ENCODE results near the gene AKAP13.
"Not testable (repeated sequence)": the region's sequence is repeated elsewhere in the genome, so short reads cannot be mapped to it uniquely, and the experiment has no call there.

Gene AKAP13

GRCh38 chr15:85639752-85640381 is 259.5 kb downstream of the AKAP13 start:
- DNase-seq: no peak

DNA sequence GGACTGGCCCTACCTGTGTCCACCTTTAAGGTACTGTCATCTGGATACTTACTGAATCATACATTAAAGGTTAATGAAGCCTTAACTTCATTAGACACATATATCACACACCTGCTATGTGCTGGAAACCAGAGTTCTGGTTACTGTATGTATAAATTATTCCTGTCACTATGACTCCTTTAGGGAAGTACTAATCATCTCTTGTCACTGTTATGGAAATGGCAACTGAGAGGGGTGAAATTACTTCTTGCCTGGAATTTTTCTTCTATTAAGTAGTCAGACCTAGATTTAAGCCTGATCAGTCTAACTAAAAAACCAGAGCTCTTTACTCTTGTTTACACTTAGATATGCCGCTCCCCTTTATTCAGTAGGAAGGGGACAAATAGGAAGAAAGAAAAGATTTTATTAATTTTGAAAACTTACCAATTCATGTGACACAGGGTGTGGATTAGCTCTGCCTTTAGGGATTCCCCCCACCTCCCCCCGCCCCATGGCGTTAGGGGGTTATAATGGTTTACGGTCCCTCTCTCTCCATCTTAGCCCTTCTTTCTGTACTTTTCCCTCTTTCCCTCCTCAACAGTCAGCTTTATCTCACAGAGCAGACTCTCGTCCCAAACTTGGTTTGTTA is 261.8 kb downstream of the AKAP13 start:
- no peak for DNase-seq

GRCh38 chr15:85642693-85643066 is 262.3 kb downstream of the AKAP13 start:
- no peak for DNase-seq

DNA sequence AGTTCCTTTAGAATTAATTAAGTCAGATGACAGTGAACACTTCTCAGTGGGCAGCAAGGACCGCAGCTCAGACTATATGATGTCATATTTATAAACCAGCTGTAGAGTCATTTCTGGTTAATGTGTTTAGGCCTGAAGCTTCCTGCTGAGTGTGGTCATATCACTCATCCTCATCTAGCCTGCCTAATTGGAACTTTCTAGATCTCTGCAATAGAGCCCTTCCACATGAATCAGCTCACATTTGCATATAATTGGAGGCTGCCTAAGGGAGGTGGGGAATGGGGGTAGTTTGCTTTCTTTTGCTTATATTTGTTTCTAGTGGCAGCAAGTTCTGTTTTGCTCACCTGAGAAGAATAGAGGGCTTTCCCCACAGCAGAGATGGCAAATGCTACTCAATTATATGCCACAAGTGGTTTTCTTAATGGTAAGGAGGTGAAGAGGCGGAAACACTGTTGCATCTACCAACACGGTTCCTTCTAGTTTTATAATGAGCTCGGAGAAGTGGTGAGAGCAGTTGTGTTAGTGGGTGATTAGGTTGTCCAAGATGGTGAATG is 266.2 kb downstream of the AKAP13 start:
- no peak for DNase-seq

DNA sequence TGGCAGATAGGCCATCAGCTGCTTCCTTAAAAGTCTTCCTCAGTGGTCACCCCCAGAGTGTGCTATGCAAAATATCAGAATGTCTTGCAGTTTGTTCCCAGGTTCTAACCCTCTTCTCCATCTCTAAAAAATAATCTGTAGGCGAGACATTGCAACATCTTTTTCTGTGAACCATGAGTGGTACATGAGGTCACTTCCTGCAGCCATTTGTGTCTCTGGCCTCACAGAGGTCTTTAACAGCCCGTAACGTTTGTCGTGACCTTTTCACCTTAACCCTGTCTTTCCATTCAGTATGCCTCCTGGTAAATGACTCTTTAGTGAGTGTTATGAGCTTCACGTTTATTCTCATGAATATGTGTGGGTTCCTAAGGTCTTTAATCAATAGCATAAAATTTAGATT is 269.0 kb downstream of the AKAP13 start:
- DNase-seq: no peak

DNA sequence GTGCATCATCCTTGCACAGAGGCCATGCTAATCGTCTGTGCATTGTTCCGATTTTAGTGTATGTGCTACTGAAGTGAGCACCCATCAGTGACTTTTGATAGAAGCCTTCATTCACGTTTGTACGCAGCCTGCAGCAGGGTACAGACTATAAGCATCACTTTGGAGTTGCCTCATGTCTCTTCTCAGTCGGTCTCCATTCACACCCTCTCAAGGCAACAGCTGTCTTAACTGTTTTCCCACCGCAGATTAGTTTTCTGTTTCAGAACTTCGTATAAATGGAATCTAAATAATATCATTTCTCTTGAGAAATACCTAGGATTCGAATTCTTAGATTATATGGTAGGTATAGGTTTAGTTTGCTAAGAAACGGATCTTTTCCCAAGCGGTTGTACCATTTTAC is 271.1 kb downstream of the AKAP13 start:
- DNase-seq: no peak

GRCh38 chr15:85652457-85652856 is 272.1 kb downstream of the AKAP13 start:
- DNase-seq: no peak

- DNase-seq: no peak
These were observed 276.7 kb downstream of the AKAP13 start for GRCh38 chr15:85657132-85657531.

- no peak for DNase-seq
These were observed 278.4 kb downstream of the AKAP13 start for GRCh38 chr15:85658816-85659215.

DNA sequence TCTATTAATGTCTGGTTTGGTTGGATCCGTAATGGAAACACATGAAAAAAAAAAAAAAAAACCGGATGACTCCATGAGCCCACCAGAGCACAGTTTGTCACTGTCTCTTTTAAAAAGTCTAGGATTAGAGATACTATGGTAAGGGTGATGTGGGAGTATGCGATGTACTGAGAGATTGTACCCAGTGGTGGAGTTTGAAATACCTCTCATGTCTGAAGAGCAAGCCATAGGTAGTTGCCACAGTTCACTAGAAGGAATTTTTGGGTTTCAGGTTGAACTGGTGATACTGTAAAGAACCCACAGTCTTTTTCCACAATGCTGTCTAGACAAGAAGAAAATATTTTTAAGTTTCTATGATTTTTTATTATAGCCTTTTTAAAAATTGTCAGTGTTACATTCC is 281.5 kb downstream of the AKAP13 start:
- DNase-seq: no peak

GRCh38 chr15:85665677-85666076 is 285.3 kb downstream of the AKAP13 start:
- DNase-seq: not testable (repeated sequence)

DNA sequence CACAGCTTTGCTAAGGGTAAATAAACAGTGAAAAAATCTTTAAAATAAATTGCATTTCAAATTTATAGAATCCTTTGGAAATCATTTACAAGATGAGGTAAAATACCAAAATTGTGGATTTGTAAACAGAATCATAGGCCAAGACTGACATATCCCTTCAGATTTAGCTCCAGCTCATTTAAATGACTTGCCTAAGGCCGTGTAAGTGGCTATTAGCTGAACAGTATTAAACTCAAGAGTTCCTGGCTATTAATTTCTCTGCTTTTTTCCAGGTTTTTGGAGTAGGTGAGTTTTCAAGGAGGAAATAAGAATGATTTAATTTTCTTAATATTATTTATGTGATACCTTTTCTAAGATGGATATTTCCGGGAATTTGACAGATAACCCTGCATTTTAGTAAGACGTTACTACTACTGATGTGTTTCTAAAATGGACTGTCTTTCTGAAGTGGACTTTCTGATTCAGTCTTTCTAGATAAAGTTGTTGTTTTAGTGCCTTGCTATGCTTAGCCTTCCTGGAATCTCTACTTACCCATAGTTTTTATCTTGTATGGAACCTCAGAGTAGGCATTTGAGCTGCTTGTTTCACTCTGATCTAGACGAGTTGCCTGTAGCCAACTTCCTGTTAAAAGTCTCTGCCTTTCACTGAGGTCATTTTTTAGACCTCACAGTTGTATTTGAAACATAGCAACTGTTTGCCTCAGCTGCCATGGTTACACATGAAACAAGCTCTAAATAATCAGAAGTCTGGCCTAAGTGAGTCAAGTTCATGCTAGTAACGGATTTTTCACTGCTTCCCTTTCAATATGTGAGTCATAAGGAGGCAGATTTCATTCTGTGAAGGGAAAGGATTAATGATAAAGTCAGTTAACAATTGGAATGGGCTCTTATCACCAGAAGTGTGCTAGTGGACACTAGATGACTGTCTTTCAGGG is 287.4 kb downstream of the AKAP13 start:
- no peak for DNase-seq

GRCh38 chr15:85671156-85671555 is 290.8 kb downstream of the AKAP13 start:
- no peak for DNase-seq

GRCh38 chr15:85672332-85673084 is 292.1 kb downstream of the AKAP13 start:
- DNase-seq: no peak

DNA sequence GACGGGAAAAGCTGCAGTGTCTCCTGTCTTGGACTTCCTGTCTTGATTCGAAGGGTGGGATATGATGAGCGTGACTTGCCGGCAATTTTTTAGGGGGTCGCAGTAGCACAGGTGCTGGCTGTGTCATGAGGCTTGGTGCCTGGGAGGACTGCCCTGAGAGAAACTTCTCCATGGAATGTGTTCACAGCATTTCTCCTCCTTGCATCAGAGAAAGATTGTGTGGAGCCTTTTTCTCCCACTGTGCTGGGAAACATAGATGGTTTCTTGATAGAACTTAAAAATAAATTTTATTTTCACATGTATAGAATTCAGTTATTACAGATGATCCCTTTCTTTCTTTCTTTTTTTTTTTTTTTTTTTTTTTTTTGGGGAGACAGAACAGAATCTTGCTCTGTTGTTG is 292.9 kb downstream of the AKAP13 start:
- DNase-seq: no peak

- DNase-seq: no peak
These were observed 296.1 kb downstream of the AKAP13 start for GRCh38 chr15:85676342-85677098.

- DNase-seq: no peak
These were observed 298.8 kb downstream of the AKAP13 start for GRCh38 chr15:85679231-85679630.

DNA sequence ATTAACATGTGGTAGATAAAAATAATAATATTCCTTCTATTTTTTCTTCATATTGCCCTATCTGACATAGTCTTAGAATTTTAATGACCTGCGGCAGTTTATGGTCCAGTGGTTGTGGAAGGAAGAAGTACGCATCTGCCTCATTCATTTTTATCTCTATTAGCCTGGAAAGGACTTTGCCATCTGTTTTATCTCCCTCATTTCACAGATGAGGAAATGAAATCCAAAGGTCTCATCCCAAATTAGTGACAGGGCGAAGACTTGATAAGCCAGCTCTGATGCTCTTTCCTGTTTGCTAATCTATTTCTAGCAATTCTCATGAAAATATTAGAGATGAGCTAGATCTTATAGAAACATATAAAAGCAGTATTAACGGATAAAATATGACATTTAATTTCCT is 301.0 kb downstream of the AKAP13 start:
- no peak for DNase-seq

- no peak for DNase-seq
These were observed 303.8 kb downstream of the AKAP13 start for GRCh38 chr15:85684174-85684710.

- DNase-seq: no peak
These were observed 305.0 kb downstream of the AKAP13 start for GRCh38 chr15:85685356-85685755.

GRCh38 chr15:85687329-85687728 is 306.9 kb downstream of the AKAP13 start:
- DNase-seq: no peak

- no peak for DNase-seq
These were observed 308.3 kb downstream of the AKAP13 start for GRCh38 chr15:85688711-85689110.

Measured in 8988T (cell line).